D721Med (cell line): ENCODE results near the gene LRP1B.

Source experiments
- DNase-seq: peaks from one replicate; pipeline ENCODE4 v3.0.0; 2011; ENCODE audit warnings: low spot score; ENCODE audit not compliant: insufficient read length
- FAIRE-seq: peaks from 2 replicates; lab custom pipeline; 2011; peaks lifted over from hg19 to GRCh38; lab: Jason Lieb, UNC
- TF ChIP-seq, protein P1 (sequence below): IDR thresholded peaks from 2 replicates; pipeline ENCODE4 v1.5.1; 2012; ENCODE audit warnings: mild to moderate bottlenecking, control low read depth; ENCODE audit not compliant: insufficient read depth; ENCODE audit errors: missing control alignments

LRP1B gene

DNA sequence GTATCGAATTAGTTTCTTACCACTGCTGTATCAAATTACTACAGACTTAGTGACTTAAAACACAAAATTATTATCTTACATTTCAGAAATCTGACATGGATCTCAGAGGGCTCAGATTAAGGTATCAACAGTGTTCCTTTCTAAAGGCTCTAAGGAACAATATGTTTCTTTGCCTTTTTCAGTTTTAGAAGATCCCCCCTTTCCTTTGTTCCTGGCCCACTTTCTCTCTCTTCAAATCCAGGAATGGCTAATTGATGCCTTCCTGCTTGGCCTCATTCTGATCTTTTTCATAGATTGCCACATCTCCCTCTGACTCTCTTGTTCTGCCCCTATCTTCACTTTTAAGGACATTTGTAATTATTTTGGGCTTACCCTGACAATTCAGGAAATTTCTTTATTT is 65.7 kb downstream of the LRP1B start:
- FAIRE-seq (no peak), DNase-seq (no peak)
- TF ChIP-seq, protein P1, sequence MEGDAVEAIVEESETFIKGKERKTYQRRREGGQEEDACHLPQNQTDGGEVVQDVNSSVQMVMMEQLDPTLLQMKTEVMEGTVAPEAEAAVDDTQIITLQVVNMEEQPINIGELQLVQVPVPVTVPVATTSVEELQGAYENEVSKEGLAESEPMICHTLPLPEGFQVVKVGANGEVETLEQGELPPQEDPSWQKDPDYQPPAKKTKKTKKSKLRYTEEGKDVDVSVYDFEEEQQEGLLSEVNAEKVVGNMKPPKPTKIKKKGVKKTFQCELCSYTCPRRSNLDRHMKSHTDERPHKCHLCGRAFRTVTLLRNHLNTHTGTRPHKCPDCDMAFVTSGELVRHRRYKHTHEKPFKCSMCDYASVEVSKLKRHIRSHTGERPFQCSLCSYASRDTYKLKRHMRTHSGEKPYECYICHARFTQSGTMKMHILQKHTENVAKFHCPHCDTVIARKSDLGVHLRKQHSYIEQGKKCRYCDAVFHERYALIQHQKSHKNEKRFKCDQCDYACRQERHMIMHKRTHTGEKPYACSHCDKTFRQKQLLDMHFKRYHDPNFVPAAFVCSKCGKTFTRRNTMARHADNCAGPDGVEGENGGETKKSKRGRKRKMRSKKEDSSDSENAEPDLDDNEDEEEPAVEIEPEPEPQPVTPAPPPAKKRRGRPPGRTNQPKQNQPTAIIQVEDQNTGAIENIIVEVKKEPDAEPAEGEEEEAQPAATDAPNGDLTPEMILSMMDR = no peak

DNA sequence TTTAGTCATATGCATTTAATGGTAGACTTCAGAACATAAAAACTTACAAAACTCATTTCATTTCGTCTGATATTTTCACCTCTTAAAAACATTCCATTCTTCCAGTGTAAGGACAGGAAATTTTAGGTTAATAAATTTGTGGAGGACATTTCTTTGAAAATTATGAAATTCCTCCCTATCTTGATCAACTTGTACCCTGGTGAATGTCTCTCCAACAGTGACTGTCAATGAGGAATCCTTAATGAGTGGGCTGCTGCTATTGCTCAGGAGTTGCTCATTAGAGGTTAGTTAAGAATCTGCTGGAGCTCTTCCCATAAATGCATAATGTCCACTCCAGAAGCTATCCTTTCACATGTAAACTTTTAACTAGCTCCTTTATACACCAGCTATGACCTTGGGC is 69.1 kb downstream of the LRP1B start:
- no peak for DNase-seq
- FAIRE-seq = no peak
- TF ChIP-seq, protein P1 = no peak

DNA sequence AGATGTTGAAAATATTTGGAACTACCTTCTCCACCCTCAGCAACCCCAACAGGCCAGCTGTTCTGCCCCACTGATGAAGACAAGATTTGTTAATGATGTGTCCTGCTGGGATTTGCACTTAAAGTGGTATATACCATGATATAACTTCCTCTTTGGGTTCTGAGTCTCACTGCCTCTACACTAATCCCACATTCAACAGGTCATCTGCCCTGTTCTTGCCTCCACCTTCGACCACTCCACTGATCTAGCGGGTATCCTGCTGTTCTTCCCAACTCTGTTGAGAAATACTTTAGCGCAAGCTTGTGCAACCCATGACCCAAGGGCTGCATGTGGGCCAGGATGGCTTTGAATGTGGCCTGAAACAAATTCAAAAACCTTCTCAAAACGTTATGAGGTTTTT is 72.7 kb downstream of the LRP1B start:
- DNase-seq (no peak), FAIRE-seq (no peak)
- TF ChIP-seq, protein P1 = no peak

DNA sequence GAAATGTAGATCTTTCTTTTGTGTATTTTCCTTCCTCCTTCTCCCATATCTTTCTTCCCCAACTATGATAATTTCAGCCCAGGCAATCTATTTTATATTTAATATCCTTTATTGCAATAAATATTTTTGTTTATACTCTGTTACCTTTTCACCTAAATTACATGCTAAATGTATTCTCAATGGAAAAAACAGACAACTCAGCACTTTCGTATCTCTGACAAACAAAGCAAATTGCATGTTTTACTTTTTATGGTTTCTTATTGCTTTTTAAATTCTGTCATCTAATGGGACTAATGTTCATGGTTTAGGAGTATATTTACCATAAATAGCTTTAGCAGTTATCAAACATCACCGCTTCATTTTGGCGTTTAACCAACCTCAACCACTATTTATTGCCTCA is 74.0 kb downstream of the LRP1B start:
- TF ChIP-seq, protein P1 = no peak
- DNase-seq = no peak
- FAIRE-seq = no peak

DNA sequence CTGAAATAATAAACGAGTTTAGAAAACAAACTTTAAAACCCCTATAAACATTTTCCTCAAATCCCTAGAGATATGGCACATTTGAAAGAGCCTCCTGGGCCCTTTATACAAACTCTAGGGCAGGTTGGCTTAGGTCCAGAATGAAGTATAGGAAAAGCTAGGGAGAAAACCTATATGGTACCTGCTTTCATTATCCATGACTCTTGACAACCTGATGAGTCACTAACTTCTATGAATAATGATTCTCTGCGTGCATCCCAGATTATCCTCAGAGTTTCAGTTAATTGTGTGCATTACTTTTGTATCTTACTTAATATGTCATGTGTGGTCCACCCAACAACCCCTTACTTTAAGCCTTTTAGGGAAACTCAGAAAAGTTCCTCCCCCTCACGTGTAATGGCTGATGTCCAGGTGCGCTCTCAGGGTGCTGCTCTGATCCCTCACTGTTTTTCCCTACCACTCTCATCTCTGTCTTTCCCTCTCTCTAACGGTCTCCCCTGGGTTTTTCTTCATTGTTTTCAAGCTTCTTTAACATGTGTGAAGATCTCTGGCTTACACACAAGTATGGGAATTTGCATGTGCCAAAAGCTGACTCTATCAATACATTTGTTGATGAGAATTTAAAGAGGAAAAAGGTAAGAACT is 78.5 kb downstream of the LRP1B start:
- DNase-seq = no peak
- no peak for FAIRE-seq
- TF ChIP-seq, protein P1 = no peak

DNA sequence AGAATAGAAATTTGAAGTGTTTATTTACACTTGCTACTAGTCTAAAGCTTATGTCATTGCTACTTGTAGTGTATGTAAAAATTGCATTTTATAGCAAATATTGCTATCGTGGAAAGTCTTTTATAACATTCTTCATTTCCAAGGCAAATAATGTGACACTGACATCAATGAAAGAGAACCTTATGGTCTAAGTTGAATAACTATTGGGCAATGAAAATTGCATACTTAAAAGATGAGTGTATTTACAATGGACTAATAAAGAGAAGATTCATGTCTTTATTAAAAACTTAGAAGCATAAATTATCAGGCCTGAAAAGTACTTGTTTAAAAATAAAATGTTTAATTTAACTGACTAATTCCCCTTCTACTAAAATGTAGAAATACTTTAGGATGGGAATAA is 82.2 kb downstream of the LRP1B start:
- TF ChIP-seq, protein P1 = no peak
- no peak for DNase-seq
- FAIRE-seq = no peak

DNA sequence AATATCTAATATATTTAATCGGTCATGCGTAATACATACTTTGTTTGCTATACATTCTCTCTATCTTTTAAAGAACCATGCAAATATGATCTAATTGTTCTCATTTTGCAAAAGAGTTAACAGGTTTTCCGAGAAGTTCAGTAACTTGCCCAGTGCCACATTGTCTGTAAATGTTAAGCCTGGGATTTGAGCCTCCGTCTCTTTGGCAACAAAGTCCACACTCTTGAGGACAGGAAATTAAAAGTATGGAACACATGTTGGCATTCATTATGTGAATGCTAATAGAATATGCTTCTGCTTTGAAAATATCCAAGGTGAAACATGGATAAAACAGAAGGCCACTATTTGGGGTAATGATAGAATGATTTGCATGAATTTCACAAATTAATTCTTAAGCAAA is 85.2 kb downstream of the LRP1B start:
- TF ChIP-seq, protein P1 = no peak
- DNase-seq (no peak), FAIRE-seq (no peak)
